Vagina (tissue), 2 donors: ENCODE measurements around the gene WTIP.

Source experiments
- POLR2A ChIP-seq, 2 donors: fragments of 450-650 bp; IDR thresholded peaks; one replicate each; pipeline ENCODE4 v1.6.1; 2017; ENCODE audit warnings: antibody characterized with exemption in 2 of 2, mild to moderate bottlenecking in 2 of 2, moderate library complexity in 2 of 2
- TF ChIP-seq, protein P1 (sequence below), 3 experiments: fragments of 450-650 bp in 2 of 3; fragments of 200-600 bp in 1 of 3; sonication (generic) in 1 of 3; IDR thresholded peaks; one replicate each; pipeline ENCODE4 v1.5.1; 2017 to 2019; ENCODE audit warnings: antibody characterized with exemption in 3 of 3, mild to moderate bottlenecking in 2 of 3, moderate library complexity in 2 of 3

DNA sequence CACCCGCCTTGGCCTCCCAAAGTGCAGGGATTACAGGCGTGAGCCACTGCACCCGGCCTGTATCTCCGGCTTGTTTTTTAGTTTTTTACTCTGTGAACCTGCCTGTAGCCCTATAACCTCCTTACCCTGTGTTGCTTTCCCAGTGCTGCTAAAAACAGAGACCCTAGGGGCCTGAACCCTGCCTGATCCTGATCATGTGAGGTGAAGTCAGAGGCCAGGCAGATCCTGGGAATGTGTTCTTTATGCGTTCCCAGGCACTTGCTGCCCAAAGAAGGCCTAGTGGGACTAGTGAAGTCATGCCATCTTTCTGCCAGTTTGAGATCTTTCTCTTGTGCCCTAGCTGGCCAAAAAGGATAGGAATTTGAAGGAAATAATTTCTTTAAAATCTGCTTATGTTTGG is 48.8 kb upstream of the WTIP start:
- TF ChIP-seq, protein P1, sequence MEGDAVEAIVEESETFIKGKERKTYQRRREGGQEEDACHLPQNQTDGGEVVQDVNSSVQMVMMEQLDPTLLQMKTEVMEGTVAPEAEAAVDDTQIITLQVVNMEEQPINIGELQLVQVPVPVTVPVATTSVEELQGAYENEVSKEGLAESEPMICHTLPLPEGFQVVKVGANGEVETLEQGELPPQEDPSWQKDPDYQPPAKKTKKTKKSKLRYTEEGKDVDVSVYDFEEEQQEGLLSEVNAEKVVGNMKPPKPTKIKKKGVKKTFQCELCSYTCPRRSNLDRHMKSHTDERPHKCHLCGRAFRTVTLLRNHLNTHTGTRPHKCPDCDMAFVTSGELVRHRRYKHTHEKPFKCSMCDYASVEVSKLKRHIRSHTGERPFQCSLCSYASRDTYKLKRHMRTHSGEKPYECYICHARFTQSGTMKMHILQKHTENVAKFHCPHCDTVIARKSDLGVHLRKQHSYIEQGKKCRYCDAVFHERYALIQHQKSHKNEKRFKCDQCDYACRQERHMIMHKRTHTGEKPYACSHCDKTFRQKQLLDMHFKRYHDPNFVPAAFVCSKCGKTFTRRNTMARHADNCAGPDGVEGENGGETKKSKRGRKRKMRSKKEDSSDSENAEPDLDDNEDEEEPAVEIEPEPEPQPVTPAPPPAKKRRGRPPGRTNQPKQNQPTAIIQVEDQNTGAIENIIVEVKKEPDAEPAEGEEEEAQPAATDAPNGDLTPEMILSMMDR (IDR thresholded peaks at IDR 0.05), result no peak
- no peak for TF ChIP-seq POLR2A (IDR thresholded peaks at IDR 0.05)
